NCI-H526 (cell line): ENCODE data around the gene ARL6IP1.
A peak's percentile ranks its signal among the peaks of the same experiment; 100 is the strongest.
"Not testable (repeated sequence)": the region's sequence is repeated elsewhere in the genome, so short reads cannot be mapped to it uniquely, and the experiment has no call there.

Experiments
- DNase-seq, 2 experiments: peaks; one replicate each; lab custom pipeline; 2025; lab: John Stamatoyannopoulos, UW

The ARL6IP1 gene

GRCh38 chr16:18759598-18760520 is 41.5 kb downstream of the ARL6IP1 start:
- DNase-seq: peak; percentile 11 to 44

GRCh38 chr16:18757960-18758660 is 43.2 kb downstream of the ARL6IP1 start:
- DNase-seq: not testable (repeated sequence)

- DNase-seq: not testable (repeated sequence)
These were observed 44.7 kb downstream of the ARL6IP1 start for GRCh38 chr16:18756639-18757038.

GRCh38 chr16:18742870-18743269 is 58.5 kb downstream of the ARL6IP1 start:
- DNase-seq: not testable (repeated sequence)
